Stimulated activated CD4-positive, alpha-beta T cell treated with anti-CD3 and anti-CD28 coated beads, Interleukin-12 subunit alpha, Interleukin-12 subunit beta, amount 100 ng/mL, for 24 hours (primary cell): ENCODE measurements around the gene AP2A2.

Source experiments
- DNase-seq, 2 experiments: peaks; one replicate each; pipeline ENCODE4 v3.0.0-alpha.2; 2020; ENCODE audit warnings: low read depth in 2 of 2

The AP2A2 gene

GRCh38 chr11:1041936-1042608 lies 116.4 kb downstream of the AP2A2 start:
- no peak for DNase-seq

DNA sequence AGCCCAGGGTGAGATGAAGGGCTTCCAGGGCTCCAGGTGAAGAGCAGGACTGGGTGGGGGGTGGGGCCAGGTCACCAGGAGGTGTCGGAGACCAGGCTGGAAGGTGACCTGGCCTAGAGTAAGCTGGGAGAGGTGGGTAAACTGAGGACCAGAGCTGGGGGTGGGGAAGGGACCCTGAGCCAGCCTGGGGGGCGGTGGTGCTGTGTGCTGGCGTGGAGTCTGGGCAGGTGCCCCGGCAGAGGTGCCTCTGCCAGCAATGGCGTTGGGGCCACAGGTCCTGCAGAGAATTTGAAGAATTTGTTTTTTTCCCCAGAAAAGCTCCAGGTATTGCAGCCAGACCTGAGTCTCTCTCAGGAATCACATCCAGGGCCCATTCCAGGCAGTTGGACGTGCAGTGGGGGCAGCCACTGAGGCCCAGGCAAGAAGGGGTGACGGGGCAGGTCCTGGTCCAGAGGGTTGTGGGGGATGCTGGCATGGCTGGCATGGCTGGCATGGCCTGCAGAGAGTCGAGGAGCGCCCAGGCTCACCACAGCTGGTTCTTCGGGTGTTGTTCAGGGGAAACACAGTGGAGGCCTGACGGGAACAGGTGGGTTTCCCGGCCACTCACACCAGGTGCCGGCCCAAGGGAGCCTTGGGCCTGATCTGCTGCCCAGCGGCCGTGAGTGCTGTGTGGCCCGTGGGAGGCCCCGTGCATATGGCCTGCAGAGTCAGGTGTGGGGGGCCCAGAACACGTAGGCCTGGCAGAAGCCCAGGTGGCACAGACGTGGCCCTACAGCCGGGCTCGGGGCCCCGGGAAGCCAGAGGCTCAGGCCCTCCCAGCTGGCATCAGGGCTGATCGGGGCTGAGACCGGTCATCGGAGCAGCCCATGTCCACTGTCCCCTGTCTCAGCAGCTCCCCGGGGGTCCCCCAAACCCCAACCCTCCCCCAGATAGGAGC lies 117.2 kb downstream of the AP2A2 start:
- no peak for DNase-seq

- no peak for DNase-seq
Measured at GRCh38 chr11:1043563-1044096, 118.0 kb downstream of the AP2A2 start.

DNA sequence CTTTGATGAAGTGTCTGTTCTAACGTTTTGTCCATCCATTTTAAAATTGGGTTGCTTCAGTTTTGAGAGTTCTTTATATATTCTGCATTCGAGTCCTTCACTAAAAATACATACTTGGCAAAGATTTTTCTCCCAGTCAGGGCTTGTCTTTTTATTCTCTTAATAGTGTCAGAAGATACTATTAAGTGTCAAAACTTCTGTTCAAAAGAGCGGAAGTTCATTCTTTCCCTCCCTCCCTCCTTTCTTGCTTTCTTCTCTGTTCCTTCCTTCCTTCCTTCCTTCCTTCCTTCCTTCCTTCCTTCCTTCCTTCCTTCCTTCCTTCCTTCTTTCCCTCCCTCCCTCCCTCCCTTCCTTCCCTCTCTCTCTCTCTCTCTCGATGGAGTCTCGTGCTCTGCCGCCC lies 118.5 kb downstream of the AP2A2 start:
- no peak for DNase-seq

DNA sequence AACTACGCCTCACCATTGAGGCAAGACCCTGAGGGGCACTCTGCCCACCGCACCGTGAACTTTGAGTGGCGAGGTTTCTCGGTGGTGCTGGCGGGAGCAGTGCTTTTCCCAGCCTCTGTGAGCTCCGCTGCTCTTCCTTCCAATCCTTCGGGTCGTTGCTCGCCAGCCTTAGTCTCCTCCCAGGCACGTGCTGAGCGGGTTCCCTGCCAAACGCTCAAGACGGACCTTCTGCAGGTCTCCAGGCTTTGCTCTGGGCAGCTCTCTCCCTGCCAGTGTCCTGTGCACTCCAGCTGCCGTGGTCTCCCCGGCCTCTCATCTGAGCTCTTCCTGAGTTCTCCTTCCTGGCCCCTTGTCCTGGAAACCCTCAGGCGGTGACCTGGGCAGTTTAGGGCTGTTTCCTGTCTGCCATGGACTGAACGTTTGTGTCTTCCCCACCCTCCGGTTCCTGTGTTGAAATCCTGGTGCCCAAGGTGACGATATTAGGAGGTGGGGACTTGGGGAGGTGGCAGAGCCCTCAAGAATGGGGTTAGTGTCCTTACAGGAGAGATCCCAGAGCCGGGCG lies 122.0 kb downstream of the AP2A2 start:
- DNase-seq = no peak

DNA sequence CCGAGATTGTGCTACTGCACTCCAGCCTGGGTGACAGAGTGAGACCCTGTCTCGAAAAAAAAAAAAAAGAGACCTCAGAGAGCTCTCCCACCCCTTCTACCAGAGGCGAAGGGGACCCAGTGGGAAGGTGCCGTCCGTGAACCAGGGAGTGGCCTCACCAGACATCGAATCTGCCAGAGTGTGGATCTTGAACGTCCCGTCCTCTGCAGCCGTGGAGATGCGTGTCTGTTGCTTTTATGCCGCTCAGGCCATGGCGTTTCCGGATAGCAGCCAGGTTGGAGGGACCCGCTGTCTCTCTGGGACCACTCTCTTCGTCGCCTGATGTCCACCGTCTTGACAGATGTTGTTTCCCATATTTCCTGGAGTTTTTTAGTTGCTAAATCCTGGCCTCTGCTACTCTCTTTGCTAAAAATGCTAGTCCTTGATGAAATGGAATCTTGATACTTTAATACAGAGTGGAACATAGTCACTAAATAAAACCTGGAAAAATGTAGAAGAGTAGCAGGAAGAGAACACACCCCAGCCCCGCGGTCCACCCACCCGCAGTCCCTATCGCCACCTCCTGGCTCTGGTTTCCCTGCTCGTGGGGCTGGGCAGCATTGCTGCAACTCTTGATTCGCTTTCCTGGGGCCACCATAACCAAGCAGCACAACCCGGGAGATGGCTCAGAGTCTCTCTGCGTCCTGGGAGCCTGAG lies 122.9 kb downstream of the AP2A2 start:
- DNase-seq = no peak

- DNase-seq = no peak
Measured at GRCh38 chr11:1049071-1049405, 123.4 kb downstream of the AP2A2 start.

GRCh38 chr11:1049431-1049891 lies 123.8 kb downstream of the AP2A2 start:
- DNase-seq = no peak

- no peak for DNase-seq
Measured at GRCh38 chr11:1049911-1050580, 124.4 kb downstream of the AP2A2 start.

DNA sequence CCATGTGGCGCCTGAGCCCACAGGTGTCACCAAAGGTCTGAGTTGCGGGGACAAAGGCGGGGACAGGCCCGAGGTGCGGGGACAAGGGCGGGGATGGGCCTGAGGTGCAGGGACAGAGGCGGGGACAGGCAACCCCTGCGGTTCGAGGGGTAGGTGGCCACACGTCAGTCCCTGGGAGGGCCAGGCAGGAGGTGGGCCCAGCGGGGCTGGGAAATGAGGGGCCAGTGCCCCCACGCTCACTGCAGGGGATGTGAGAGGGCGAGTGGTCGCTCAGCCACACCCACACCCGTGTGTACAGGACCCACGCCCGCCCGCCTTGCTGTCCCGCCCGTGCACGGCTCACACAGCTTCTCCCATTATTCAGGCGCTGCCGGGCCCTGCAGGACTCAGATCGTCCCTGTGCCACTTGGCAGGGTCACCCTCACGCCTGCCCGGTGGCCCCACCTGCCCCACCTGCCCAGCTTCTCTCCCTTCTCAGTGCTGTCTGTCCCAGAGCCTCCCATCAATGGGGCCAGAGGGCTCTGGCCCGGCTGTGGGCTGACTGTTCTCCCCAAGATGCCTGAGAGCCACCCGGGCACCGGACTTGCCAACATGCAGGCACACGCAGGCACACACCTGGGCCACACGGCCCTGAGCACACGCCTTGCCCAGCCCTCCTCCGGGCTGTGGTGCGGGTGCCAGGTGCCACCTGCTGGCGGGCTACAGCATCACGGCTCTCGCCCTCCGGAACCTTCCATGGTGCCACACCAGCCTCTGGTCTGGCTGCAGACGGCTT lies 125.1 kb downstream of the AP2A2 start:
- DNase-seq = peak; percentile 51 to 54

DNA sequence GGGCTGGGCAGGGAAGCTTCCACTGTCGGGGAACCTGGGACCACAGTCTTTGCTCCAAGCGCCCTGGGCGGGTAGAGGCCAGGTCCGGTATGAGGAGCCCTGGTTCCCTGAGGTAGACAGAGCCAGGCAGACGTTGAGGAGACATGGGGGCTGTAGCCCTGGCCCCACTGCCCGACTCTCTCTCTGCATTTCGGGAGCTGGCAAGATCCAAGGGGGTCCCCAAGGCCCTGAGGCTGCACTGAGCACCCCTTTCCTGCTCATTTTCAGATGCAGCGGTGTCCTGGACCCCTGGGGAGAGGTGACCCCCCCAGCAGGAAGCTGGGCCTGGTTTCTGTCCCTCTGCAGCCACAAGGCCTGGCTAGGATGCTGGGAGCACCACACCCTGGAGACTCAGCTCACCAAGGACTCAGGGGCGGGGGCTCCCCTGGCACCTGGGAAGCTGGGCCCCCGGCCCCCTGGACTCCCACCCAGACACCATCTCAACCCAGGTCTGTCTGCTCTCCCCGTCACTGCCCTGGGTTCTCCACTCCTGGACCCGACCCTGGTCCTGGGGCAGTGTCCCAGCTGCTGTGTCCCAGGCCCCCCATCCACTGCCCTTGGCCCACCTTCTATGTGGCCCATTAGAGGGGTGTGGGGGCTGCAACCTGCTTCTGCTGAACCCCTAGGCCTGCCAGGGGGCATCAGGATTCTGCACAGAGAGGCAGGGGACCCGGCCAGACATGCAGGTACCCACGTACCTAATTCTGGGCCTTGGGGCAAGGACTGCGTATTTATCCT lies 125.9 kb downstream of the AP2A2 start:
- DNase-seq = no peak

- no peak for DNase-seq
Measured at GRCh38 chr11:1052133-1053011, 126.7 kb downstream of the AP2A2 start.

- no peak for DNase-seq
Measured at GRCh38 chr11:1053121-1053901, 127.6 kb downstream of the AP2A2 start.

- DNase-seq = no peak
Measured at GRCh38 chr11:1054143-1055108, 128.8 kb downstream of the AP2A2 start.

- DNase-seq = no peak
Measured at GRCh38 chr11:1055109-1055703, 129.5 kb downstream of the AP2A2 start.
